GM12864 (cell line): Measurements from ENCODE around the gene CAPRIN2.

ENCODE experiments used
- DNase-seq: peaks from one replicate; pipeline ENCODE4 v3.0.0-alpha.2; 2011; ENCODE audit warnings: low read depth
- H3K4me3 ChIP-seq: 2 replicates; pipeline ENCODE4 v1.5.1; 2011; ENCODE audit warnings: mild to moderate bottlenecking, low read depth, low read length, control low read depth
- TF ChIP-seq, protein P1 (sequence below): IDR thresholded peaks from 2 replicates; pipeline ENCODE4 v1.5.1; 2011; ENCODE audit warnings: low read depth, mild to moderate bottlenecking, moderate library complexity, low read length, control low read depth, inconsistent platforms; ENCODE audit errors: missing control alignments

The CAPRIN2 gene

DNA sequence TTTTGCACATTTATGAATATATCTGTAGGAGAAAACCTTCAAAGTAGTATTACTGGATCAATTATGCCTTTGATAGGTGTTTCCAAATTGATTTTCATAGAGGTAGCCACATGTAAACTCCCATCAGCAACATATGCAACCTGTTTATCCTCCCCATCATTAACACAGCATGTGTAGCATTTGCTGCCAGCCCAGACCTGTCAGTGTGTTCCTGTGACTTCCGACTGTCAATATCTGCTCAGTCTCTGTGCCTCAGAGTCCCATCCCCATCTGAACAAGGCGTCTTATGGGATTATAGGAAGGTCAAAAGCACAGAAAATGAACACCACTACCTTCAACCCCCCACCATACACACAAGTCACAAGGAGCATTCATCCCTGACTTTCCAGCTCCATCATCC is 9.5 kb upstream of the CAPRIN2 start:
- DNase-seq = no peak
- TF ChIP-seq, protein P1, sequence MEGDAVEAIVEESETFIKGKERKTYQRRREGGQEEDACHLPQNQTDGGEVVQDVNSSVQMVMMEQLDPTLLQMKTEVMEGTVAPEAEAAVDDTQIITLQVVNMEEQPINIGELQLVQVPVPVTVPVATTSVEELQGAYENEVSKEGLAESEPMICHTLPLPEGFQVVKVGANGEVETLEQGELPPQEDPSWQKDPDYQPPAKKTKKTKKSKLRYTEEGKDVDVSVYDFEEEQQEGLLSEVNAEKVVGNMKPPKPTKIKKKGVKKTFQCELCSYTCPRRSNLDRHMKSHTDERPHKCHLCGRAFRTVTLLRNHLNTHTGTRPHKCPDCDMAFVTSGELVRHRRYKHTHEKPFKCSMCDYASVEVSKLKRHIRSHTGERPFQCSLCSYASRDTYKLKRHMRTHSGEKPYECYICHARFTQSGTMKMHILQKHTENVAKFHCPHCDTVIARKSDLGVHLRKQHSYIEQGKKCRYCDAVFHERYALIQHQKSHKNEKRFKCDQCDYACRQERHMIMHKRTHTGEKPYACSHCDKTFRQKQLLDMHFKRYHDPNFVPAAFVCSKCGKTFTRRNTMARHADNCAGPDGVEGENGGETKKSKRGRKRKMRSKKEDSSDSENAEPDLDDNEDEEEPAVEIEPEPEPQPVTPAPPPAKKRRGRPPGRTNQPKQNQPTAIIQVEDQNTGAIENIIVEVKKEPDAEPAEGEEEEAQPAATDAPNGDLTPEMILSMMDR = no peak
- no peak overlapping the region for H3K4me3 ChIP-seq

DNA sequence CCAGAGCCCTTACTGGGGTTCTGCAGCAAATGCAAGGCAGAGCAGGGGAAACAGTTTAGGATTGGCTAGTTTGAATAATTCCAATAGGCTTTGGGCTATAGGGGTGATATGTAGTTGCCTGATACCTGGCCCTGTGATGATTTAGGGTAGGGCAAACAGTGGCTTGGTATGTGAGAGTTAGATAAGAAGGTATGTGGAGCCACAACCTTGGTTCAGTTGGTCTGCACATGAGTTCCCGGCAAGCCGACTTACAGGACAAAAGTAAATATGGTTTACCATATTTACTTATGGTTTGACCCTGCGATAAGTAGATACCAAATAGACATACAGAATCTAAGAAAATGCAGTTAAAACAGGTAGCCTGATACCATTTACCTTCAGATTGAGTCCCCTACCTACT is 8.3 kb upstream of the CAPRIN2 start:
- H3K4me3 ChIP-seq = no peak overlapping the region
- DNase-seq = no peak
- TF ChIP-seq, protein P1 = no peak

DNA sequence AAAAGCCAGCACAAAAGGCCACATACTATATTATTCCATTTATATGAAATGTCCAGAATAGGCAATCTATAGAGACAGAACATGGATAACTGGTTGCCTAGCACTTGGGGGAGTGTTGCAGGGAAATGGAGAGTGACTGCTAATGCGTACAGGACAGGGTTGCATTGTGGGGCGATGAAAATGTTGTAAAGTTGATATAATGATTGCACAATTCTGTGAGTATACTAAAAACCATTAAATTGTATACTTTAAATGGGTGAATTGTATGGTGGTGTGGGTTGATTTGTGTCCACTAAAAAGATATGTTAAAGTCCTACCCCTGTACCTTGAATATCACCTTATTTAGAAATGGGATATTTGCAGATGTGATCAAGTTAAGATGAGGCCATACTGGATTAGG is 7.0 kb upstream of the CAPRIN2 start:
- no peak for DNase-seq
- TF ChIP-seq, protein P1 = no peak
- H3K4me3 ChIP-seq = no peak overlapping the region

GRCh38 chr12:30757316-30757715 is 2.6 kb upstream of the CAPRIN2 start:
- TF ChIP-seq, protein P1 = no peak
- H3K4me3 ChIP-seq = no peak overlapping the region
- DNase-seq = no peak

DNA sequence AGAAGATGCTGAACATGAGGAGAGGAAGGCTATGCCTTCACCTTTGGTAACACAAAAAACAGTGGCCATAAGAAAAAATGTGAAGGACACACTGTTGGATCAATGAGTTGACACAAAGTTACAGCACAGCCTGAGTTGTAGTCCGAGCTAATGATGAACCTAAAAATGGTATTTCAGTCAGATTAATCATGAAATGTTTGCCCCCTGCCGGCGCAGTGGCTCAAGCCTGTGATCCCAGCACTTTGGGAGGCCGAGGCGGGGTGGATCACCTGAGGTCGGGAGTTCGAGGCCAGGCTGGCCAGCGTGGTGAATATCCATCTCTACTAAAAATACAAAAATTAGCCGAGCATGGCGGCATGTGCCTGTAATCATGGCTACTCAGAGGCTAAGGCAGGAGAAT is 1.3 kb upstream of the CAPRIN2 start:
- DNase-seq = no peak
- H3K4me3 ChIP-seq = no peak overlapping the region
- TF ChIP-seq, protein P1 = no peak

DNA sequence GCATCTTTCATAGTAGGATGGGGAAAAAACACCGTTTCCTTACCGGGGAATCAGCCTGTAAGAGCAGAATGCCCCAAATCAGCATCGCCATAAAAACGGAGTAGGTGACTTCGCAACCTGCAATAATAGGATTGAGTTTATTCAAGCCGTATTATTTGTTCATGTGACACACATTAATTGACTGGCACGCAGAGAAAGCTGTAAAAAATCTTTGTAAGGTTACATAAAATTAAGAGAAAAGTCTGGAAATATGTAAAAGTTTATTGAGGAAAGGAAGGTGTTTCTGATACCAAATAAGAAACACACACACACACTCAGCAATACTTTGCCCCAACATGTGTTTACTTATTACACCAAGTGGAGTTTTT is 628 bp upstream of the CAPRIN2 start:
- no peak for DNase-seq
- TF ChIP-seq, protein P1 = no peak
- peak overlapping the region; percentile 77 for H3K4me3 ChIP-seq

DNA sequence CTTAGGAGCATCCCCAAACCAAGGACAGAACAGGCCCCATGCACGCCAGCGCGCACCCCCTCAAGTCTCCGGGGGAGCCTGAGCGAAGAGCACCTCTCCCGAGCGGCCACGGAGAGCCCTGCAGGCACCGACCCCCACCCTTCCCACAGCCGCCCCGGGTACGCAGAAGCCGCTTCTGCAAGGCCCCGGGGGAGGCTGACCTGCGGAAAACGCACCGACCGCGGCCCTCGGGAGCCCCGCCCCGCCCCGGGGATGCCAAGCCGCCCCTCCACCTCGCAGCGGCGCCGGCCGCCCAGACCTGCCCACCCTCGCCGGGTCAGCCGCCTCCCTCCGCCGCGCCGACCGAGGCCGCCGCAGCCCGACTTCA is 385 bp downstream of the CAPRIN2 start:
- TF ChIP-seq, protein P1 = no peak
- peak overlapping the region; percentile 77 for H3K4me3 ChIP-seq
- DNase-seq = no peak
